DND-41 (cell line): Measurements from ENCODE around the gene CYCS.

ENCODE experiments used
- EZH2 ChIP-seq: IDR thresholded peaks from 3 replicates; pipeline ENCODE4 v1.6.1; 2012; ENCODE audit warnings: borderline replicate concordance, low read depth, mild to moderate bottlenecking, moderate library complexity, low read length, inconsistent platforms; ENCODE audit not compliant: severe bottlenecking
- TF ChIP-seq, protein P1 (sequence below): IDR thresholded peaks from 2 replicates; pipeline ENCODE4 v1.5.1; 2012; ENCODE audit warnings: borderline replicate concordance, low read length, moderate library complexity, mild to moderate bottlenecking; ENCODE audit not compliant: poor library complexity, severe bottlenecking; ENCODE audit errors: extremely low read depth

DNA sequence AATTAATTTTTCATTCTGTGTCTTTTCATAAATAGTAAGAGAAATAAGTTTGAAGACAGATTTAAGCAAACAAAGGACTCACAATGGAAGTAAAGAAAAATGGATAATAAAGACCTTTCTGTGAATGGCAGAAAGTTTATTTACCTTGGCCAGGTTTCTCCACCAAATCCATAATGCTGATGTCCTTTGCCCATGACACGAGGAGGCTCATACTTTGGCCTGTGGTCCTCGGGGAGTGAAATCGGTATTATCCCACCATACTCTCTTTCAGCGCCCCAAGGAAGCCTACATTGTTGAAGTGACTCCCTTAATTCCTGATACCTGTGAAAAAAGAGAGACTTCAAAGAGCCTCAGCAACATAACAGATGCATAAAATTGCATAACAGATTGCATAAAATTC, 43.1 kb upstream of the CYCS start:
- TF ChIP-seq, protein P1, sequence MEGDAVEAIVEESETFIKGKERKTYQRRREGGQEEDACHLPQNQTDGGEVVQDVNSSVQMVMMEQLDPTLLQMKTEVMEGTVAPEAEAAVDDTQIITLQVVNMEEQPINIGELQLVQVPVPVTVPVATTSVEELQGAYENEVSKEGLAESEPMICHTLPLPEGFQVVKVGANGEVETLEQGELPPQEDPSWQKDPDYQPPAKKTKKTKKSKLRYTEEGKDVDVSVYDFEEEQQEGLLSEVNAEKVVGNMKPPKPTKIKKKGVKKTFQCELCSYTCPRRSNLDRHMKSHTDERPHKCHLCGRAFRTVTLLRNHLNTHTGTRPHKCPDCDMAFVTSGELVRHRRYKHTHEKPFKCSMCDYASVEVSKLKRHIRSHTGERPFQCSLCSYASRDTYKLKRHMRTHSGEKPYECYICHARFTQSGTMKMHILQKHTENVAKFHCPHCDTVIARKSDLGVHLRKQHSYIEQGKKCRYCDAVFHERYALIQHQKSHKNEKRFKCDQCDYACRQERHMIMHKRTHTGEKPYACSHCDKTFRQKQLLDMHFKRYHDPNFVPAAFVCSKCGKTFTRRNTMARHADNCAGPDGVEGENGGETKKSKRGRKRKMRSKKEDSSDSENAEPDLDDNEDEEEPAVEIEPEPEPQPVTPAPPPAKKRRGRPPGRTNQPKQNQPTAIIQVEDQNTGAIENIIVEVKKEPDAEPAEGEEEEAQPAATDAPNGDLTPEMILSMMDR: no peak
- TF ChIP-seq EZH2: no peak
